ENCODE measurements around the gene STXBP6. TPM values are rescaled to one million over a fixed set of nuclear protein-coding genes. Genes with fewer than 3 reads are reported as not detected.
"Not testable (repeated sequence)": the region's sequence is repeated elsewhere in the genome, so short reads cannot be mapped to it uniquely, and the experiment has no call there.

The STXBP6 gene
- total RNA-seq, 1 experiment from 2014 or later, result 6.4 TPM

- CTCF ChIA-PET, result no interaction called here
- DNase-seq, result peak; percentile 15
- no peak overlapping the region for H3K4me3 Mint-ChIP-seq (ENCODE audit: low read depth, unreplicated experiment)
- H3K27ac Mint-ChIP-seq (ENCODE audit: unreplicated experiment), result no peak overlapping the region
- H3K27me3 Mint-ChIP-seq (ENCODE audit: unreplicated experiment), result no peaks in the 10 kb centered on the region
- H3K4me1 Mint-ChIP-seq (ENCODE audit: low read depth, unreplicated experiment), result no peaks in the 10 kb centered on the region
- no peak for TF ChIP-seq CTCF (IDR thresholded peaks at IDR 0.05; ENCODE audit: unreplicated experiment)
- BruUV-seq (replicated peaks), result no TSS peak
- intact Hi-C loops (cut with micrococcal nuclease; ENCODE audit: unreplicated experiment), result no loop called here
- H3K9me3 Mint-ChIP-seq (ENCODE audit: low read depth, unreplicated experiment), result peaks cover 4% of the 10 kb centered on the region
- H3K36me3 Mint-ChIP-seq (ENCODE audit: insufficient read depth, unreplicated experiment), result no peaks in the 10 kb centered on the region
Measured at GRCh38 chr14:24941719-24942118, 108.2 kb downstream of the STXBP6 start.

GRCh38 chr14:24940213-24940783 lies 109.6 kb downstream of the STXBP6 start:
- BruUV-seq (replicated peaks), result no TSS peak
- intact Hi-C loops (cut with micrococcal nuclease; ENCODE audit: unreplicated experiment), result no loop called here
- H3K36me3 Mint-ChIP-seq (ENCODE audit: insufficient read depth, unreplicated experiment), result no peaks in the 10 kb centered on the region

GRCh38 chr14:24938593-24938992 lies 111.4 kb downstream of the STXBP6 start:
- DNase-seq, result no peak
- Mint-ChIP-seq H3K9me3 (ENCODE audit: low read depth, unreplicated experiment) (no peaks in the 10 kb centered on the region), H3K4me3 (ENCODE audit: low read depth, unreplicated experiment) (no peak overlapping the region), H3K4me1 (ENCODE audit: low read depth, unreplicated experiment) (no peaks in the 10 kb centered on the region), H3K27me3 (ENCODE audit: unreplicated experiment) (no peaks in the 10 kb centered on the region), H3K36me3 (ENCODE audit: insufficient read depth, unreplicated experiment) (no peaks in the 10 kb centered on the region), H3K27ac (ENCODE audit: unreplicated experiment) (no peak overlapping the region)
- BruUV-seq (replicated peaks), result no TSS peak
- CTCF ChIA-PET, result no interaction called here
- TF ChIP-seq CTCF (IDR thresholded peaks at IDR 0.05; ENCODE audit: unreplicated experiment), result no peak
- intact Hi-C loops (cut with micrococcal nuclease; ENCODE audit: unreplicated experiment), result no loop called here

More at GRCh38 chr14:24940213-24940783, 109.6 kb downstream of the STXBP6 start:
- Mint-ChIP-seq H3K9me3 (ENCODE audit: low read depth, unreplicated experiment) (no peaks in the 10 kb centered on the region), H3K27me3 (ENCODE audit: unreplicated experiment) (no peaks in the 10 kb centered on the region), H3K4me3 (ENCODE audit: low read depth, unreplicated experiment) (no peak overlapping the region), H3K4me1 (ENCODE audit: low read depth, unreplicated experiment) (no peaks in the 10 kb centered on the region), H3K27ac (ENCODE audit: unreplicated experiment) (no peak overlapping the region)
- TF ChIP-seq CTCF (IDR thresholded peaks at IDR 0.05; ENCODE audit: unreplicated experiment), result no peak
- DNase-seq, result no peak
- CTCF ChIA-PET, result no interaction called here

- no peak for DNase-seq
- CTCF ChIA-PET, result no interaction called here
- no peak overlapping the region for H3K4me3 Mint-ChIP-seq (ENCODE audit: low read depth, unreplicated experiment)
- intact Hi-C loops (cut with micrococcal nuclease; ENCODE audit: unreplicated experiment), result no loop called here
- no peaks in the 10 kb centered on the region for H3K36me3 Mint-ChIP-seq (ENCODE audit: insufficient read depth, unreplicated experiment)
- no peak overlapping the region for H3K27ac Mint-ChIP-seq (ENCODE audit: unreplicated experiment)
- H3K27me3 Mint-ChIP-seq (ENCODE audit: unreplicated experiment), result no peaks in the 10 kb centered on the region
- TF ChIP-seq CTCF (IDR thresholded peaks at IDR 0.05; ENCODE audit: unreplicated experiment), result no peak
- no peaks in the 10 kb centered on the region for H3K9me3 Mint-ChIP-seq (ENCODE audit: low read depth, unreplicated experiment)
- BruUV-seq (replicated peaks), result no TSS peak
- H3K4me1 Mint-ChIP-seq (ENCODE audit: low read depth, unreplicated experiment), result no peaks in the 10 kb centered on the region
Measured at GRCh38 chr14:24937300-24937699, 112.6 kb downstream of the STXBP6 start.

- H3K27ac Mint-ChIP-seq (ENCODE audit: unreplicated experiment), result not testable (repeated sequence)
Measured at GRCh38 chr14:24936773-24937172, 113.2 kb downstream of the STXBP6 start.

More at GRCh38 chr14:24936773-24937172, 113.2 kb downstream of the STXBP6 start:
- DNase-seq; H3K4me1 Mint-ChIP-seq (ENCODE audit: low read depth, unreplicated experiment); intact Hi-C loops (cut with micrococcal nuclease; ENCODE audit: unreplicated experiment); CTCF ChIA-PET; H3K9me3 Mint-ChIP-seq (ENCODE audit: low read depth, unreplicated experiment); H3K27me3 Mint-ChIP-seq (ENCODE audit: unreplicated experiment); BruUV-seq (replicated peaks); H3K4me3 Mint-ChIP-seq (ENCODE audit: low read depth, unreplicated experiment); H3K36me3 Mint-ChIP-seq (ENCODE audit: insufficient read depth, unreplicated experiment): not testable (repeated sequence)

All from Calu3 (cell line).